MM.1S (cell line): ENCODE measurements around the gene CLMN.

Source experiments
- EZH2 ChIP-seq: fragments of 300-600 bp; sonication (generic); optimal IDR thresholded peaks from 2 replicates; pipeline ENCODE3; 2017; ENCODE audit warnings: low read depth, mild to moderate bottlenecking, antibody characterized with exemption, low read length, mixed read lengths
- TF ChIP-seq, protein P1 (sequence below): fragments of 300-600 bp; sonication (generic); IDR thresholded peaks from 2 replicates; pipeline ENCODE4 v1.5.1; 2016; ENCODE audit warnings: antibody characterized with exemption, low read length, mixed read lengths

DNA sequence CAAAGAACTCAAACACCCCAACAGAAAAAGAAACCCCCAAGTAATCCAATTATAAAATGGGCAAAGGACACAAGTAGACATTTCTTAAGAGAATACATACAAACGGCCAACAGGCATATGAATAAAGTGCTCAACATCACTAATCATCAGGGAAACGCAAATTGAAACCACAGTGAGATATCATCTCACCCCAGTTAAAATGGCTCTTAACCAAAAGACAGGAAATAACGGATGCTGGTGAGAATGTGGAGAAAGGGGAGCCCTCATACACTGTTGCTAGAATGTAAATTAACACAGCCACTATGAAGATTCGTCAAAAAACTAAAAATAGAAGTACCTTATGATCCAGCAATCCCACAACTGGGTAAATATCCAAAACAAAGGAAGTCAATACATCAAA is 52.4 kb downstream of the CLMN start:
- TF ChIP-seq, protein P1, sequence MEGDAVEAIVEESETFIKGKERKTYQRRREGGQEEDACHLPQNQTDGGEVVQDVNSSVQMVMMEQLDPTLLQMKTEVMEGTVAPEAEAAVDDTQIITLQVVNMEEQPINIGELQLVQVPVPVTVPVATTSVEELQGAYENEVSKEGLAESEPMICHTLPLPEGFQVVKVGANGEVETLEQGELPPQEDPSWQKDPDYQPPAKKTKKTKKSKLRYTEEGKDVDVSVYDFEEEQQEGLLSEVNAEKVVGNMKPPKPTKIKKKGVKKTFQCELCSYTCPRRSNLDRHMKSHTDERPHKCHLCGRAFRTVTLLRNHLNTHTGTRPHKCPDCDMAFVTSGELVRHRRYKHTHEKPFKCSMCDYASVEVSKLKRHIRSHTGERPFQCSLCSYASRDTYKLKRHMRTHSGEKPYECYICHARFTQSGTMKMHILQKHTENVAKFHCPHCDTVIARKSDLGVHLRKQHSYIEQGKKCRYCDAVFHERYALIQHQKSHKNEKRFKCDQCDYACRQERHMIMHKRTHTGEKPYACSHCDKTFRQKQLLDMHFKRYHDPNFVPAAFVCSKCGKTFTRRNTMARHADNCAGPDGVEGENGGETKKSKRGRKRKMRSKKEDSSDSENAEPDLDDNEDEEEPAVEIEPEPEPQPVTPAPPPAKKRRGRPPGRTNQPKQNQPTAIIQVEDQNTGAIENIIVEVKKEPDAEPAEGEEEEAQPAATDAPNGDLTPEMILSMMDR: no peak
- TF ChIP-seq EZH2: no peak
